Caki2 (cell line): Measurements from ENCODE around the gene EFEMP1. TPM values are rescaled to one million over a fixed set of nuclear protein-coding genes. Genes with fewer than 3 reads are reported as not detected.
A peak's percentile ranks its signal among the peaks of the same experiment; 100 is the strongest.

Source experiments
- DNase-seq: peaks from one replicate; pipeline ENCODE4 v3.0.0-alpha.2; 2015; ENCODE audit warnings: low read depth
- in situ Hi-C: cut with HindIII; loops from 2 replicates; pipeline ENCODE4 v1.10.0; 2016; ENCODE audit warnings: low sequenced_read_pairs, low pct_unique_long_range_greater_than_20kb, mixed read lengths
- total RNA-seq: library from RNA; depleted of rRNA; stranded (reverse); fragments of >200 nt; shearing (Covaris generic); gene quantifications from 2 replicates; pipeline ENCODE4 v1.2.3, GENCODE V29; 2014; ENCODE audit warnings: low replicate concordance; rRNA removed

The EFEMP1 gene, protein sequence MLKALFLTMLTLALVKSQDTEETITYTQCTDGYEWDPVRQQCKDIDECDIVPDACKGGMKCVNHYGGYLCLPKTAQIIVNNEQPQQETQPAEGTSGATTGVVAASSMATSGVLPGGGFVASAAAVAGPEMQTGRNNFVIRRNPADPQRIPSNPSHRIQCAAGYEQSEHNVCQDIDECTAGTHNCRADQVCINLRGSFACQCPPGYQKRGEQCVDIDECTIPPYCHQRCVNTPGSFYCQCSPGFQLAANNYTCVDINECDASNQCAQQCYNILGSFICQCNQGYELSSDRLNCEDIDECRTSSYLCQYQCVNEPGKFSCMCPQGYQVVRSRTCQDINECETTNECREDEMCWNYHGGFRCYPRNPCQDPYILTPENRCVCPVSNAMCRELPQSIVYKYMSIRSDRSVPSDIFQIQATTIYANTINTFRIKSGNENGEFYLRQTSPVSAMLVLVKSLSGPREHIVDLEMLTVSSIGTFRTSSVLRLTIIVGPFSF
- total RNA-seq = 10.0 TPM in 2 replicates

DNA sequence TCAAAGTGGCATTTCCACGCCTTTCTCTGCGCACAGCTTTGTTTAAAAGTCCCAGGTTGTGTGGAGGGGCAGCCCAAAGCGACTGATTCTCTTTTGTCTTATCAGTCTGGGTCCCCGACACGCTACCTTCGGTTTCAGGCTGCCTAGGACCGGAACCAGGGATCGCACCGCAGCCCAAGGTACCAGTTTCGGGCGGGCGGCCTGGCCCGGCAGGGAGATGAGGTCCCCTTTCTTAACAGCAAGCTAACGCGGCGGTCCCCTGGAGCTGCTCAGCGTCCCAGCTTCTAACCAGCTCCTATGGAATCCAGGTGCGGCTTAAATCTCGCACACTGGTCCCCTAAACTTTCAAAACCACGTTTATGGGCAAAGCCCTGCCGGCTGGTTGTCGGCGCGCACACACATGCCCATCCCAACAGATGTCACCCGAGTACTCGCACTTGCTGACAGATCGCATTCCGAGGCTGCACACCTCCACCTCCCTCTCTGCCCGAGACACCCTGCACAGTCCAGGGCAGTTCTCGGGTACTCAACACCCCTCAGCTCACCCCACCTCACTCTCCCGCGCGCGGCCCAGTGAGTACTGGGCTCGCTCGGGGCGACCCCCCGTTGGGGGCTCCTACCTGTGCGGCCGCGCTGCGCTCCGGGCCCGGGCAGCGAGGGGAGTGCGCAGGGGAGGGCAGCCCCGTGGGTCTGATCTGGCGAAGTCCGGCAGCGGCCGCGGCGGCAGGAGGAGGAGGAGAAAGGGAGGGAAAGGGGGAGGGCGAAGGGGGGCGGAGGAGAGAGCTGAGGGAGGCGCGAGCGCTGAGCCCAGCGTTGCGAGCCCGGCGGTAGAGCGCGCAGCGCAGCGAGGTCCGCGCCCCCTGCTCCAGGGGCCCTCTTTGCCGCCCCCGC, at the start of gene EFEMP1:
Gene EFEMP1, minus strand, starts transcription at position 692 of the 891 bp plus-strand sequence. CDS start 1,342 bp downstream, outside the sequence.
- in situ Hi-C loops = no loop called here
- peak; percentile 24 for DNase-seq

DNA sequence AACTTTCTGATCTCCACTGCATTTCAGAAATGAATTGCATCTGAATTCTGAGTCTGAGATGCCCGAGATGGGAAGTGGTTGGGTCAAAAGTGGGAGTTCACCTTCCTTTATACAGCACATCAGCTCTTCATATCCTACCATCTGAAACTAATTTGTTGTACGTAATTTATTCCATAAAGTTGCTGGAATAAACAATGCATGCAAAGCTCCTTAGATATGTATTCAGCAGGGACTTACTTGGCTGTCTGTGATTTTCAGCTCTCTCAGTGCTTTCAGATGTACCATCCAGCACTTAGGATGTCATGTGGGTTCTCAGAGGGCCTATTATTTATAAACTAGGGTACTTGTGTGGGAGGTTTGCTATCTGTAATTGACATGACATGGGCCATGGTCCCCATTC, 46.9 kb upstream of the EFEMP1 start:
- in situ Hi-C loops = no loop called here
- no peak for DNase-seq

DNA sequence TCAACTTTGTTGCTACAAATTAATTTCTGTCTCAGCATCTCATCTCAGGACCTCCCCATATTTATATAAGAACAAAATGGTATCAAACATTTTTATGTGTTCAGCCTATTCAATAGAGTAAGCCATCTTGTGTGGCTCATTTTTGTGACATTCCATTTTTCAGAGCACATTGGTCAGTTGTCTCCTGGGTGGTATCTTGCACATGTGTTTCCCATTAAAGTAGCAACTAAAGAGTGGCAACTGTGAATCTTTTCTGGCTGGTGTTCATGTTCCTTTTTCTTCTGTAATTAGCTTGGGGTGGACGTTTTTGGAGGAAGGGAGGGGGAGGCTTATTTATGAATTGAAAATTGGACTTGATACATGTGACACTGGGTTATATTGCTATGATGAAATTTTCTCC, 45.4 kb upstream of the EFEMP1 start:
- in situ Hi-C loops = no loop called here
- no peak for DNase-seq

DNA sequence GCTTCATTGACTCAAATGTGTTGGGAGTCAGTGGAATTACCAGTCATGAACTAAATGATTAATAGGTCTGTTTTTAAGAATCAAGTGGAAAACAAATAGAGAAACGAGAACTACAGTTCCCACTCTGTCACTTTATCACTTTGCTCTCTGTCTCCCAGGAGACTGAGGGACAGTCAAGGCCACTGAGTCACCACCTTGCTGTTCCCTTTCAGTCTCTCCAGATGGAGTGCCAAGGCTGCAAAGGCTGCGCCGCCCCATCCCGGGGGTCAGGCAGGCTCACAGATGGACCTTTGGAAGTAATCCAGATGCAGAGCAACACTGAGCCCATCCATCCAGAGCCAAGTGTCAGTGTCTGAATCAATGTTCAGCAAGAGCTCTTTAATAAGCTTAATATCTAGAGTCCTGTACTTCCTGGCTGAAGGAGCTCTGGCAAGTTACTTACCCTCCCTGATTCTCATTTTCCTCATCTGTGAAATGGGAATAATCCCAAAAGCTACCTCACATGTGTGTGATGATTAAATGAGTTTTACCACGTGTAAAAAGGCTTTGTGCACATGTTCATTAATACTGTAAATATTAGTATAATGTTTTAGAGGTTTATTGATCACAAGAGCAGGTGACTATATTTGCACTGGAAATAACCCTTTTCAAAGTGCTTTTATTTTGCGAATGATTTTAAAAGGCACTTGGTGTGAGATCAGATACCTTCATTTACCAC, 43.0 kb upstream of the EFEMP1 start:
- in situ Hi-C loops = no loop called here
- no peak for DNase-seq

DNA sequence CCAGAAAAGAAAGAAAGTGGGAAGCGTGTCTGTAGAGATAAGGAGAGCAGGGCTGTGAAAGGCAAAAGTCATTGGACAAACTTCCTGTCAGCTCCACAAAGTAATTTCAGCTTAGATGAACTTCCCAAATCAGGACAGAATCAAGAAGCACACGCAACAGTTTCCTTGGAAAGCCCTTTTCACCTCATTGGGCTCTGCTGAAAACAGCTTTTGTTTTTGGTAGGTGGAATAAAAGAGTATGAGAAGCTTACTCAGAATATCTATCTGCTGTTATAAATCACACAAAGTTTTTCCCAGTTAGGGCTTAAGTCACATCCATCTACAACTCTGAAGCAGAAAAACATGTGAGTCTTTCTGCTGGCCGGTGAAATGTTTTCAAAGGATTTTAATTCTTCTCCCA, 42.4 kb upstream of the EFEMP1 start:
- no peak for DNase-seq
- in situ Hi-C loops = no loop called here

DNA sequence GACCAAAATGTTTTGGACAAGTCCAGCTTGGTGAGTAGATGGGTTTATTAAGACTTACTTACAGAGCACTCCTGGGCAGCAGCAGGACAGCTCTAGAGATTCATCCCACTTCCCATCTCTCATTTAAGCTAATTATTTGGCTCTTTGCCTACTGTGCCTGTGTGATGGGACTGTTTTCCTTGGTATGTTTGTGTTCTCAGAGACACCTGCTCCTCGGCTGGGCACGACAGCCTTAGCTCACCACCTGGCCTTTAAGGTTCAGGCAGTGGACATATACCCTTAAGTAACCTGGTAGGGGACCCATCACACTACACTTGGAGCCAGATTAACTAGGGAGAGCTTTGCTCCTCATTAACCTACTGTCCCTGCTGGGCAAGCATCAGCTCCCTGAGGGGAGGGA, 41.7 kb upstream of the EFEMP1 start:
- DNase-seq = no peak
- in situ Hi-C loops = no loop called here

DNA sequence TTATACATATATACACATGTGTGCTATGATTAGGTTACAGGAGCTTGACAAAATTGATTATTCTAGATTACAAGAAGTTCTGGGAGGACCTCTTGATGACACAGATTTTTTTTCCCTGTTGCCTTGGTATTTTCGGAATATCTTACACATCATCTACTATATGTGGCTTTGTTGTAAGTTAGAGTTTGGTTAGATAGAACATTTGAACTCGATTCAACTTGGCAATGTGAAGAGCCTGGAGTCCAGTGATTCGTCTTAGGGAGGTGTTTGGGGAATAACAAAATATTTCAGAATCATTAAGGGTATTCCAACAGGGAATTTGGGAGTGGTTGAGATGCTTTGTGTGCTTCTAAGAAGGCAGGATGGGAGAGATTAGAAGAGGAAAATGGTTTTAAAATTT, 39.3 kb upstream of the EFEMP1 start:
- in situ Hi-C loops = loop anchor here (5.0 kb wide), 1 partner anchor 44 kb away; no protein-coding TSS in a partner anchor
- no peak for DNase-seq

DNA sequence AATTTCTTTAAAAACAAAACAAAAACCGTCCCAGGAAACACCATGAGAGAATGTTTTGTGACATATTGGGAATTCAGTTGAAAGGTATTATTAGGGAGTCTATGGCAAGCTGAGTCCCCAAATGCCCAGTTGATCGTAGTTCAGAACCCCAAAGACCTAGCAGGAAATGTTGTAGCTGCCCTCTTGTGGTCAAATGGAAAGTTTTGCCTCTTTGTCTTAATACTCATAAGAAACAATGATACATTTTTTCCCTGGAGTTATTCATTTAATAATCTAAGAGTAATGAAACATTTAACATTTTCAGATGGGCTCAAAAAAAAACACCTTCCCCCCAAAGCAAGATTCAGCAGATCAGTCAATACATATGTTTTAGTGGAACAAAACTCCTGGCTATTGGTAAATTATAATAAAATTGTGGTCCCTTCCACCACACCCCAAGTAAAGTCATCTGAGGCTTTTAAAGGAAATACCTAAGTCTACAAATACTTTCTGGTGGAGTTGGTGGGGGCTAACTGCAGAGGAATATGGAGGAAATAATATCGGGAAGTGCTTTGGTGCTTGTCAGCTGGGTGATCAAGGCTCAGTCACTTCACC, 37.8 kb upstream of the EFEMP1 start:
- in situ Hi-C loops = loop anchor here (5.0 kb wide), 1 partner anchor 46 kb away; no protein-coding TSS in a partner anchor
- peak; percentile 53 for DNase-seq

DNA sequence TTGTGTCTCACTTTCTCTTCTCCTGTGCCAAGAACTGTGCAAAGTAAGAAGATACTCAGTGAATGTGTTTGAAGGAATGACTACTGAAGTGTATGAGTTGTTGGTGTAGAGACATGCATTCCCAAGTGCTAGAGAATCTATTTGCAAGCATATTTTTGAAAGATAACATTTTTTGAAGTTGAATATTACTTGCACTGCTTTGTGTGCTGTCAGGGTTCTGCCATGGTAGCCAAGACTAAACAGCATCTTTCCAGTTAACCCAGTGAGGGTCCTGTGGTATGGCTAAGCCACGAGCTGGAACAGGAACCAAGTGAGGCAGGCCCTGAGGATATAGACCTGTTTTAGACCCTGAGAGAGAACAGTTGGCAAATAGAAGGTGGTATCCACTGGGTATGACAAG, 35.2 kb upstream of the EFEMP1 start:
- no peak for DNase-seq
- in situ Hi-C loops = no loop called here

DNA sequence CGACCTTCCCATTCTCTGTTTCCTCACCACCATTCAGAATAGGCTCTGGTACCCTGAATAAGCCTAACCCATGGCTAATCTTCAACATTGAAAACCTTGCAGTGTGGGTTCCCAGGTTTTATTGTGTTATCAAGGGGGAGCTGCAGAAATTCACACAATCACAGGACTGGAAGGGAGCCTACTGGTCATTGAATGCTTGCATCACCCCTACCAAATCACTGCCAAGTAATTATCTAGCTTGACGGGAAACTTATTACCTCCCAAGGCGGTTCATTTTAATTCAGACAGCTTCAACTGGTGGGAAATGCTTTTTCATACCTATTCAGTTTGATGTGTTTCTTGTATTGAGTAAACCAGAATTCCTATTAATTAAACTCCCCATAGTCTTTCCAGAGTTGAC, 33.6 kb upstream of the EFEMP1 start:
- DNase-seq = no peak
- in situ Hi-C loops = no loop called here

DNA sequence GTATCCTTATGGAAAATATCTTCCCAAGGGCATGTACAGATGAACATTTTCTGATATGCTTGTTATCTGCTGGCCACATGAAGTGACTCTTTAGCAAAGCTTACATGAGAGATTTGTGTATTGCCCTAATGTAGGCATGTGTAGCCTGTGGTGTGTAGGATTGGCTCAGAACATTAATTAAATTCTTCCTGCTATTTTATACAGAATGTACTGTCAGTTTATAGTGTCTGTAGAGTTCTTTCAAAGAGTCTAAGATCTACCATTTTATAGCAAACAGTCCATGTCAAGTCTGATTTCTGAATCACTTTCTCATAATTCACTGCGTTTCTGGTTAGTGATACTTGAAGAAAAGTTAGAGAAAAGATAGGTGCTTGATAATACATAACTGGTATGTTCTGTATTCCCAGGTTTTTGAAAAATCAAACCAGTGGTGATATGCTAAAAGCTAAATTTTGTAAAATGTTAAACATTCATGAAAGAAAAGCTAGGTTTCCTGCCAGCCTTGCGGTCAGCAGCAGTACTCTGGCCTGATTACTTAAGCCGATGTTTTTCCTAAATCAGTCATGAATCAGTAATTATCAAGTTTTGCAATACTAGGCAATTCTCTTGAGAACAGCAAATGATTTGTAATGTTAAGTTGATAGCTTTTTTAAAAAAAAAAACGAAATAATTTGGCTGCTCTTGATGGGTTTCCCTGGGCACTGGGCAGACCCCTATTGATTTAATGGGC, 30.9 kb upstream of the EFEMP1 start:
- no peak for DNase-seq
- in situ Hi-C loops = no loop called here

DNA sequence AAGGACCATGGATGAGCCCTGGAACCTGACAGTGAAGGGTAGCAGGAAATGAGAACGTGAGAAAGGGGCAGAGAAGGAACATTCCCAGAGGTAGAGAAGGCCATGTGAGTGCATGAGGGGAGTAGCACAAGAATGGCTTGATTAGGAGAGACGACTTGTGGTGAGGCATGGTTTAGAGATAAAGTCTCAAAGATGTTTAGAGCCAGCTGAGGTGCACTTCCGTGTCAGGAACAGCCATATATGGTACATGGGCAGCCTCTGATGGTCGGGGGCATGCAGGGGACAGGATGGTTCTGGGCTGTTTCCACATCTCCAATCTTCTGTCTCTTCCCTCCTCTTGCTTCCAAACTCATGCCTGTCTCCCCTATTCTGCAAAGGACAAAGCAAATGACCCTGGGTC, 28.8 kb upstream of the EFEMP1 start:
- DNase-seq = no peak
- in situ Hi-C loops = no loop called here

DNA sequence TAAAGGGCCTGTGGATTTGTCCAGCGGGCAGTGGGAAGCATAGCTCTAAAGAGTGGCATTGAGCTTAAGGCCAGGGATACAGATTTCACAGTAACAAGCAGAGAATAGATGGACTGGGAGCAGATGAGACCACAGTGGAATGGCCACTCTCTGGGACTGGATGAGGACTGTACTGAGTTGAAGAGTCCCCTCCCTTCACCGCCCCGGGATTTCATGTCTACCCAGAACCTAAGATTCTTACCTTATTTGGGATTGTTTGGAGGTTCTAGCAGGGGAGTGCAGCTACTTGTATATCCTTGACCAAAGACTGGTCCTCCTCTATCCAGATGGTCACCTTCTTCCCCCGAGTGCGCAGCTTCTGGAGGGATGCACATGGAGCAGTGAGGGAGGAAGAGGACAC, 28.0 kb upstream of the EFEMP1 start:
- in situ Hi-C loops = no loop called here
- no peak for DNase-seq

DNA sequence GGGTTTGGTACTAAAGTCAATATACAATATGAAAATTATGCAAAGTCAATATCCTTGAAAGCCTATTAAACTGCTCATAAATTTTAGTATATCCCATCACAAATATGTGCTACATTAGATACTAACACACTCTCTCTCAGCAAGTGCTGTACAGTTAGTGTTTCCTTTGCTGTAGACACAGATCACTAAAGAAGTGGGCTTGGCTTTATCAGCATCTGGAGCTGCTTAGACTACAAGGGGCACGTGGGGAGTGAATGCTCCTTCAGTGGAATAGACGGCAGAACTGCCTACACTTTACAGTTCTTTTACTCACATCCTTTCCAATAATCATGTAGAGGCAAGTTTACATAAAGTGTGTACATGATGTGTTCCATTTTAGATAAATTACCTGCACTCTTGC, 26.0 kb upstream of the EFEMP1 start:
- no peak for DNase-seq
- in situ Hi-C loops = no loop called here

DNA sequence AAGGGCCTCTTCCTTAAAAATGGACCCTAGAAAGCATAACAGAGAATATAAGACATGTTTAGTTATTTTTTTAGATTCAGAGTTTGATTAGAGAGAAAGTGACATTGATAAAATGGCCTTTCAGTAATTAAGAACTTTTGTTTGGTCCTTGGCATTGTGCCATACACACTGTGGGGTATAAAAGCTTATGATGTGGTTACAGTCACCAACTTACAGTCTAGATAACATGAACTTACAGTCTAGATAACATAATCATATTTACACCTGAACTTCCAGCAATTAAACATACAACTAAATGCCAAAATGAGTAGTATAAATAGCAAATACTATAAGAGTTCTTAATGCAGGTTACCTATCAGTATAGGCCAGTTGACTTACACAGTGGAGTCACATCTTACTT, 25.6 kb upstream of the EFEMP1 start:
- DNase-seq = no peak
- in situ Hi-C loops = no loop called here

DNA sequence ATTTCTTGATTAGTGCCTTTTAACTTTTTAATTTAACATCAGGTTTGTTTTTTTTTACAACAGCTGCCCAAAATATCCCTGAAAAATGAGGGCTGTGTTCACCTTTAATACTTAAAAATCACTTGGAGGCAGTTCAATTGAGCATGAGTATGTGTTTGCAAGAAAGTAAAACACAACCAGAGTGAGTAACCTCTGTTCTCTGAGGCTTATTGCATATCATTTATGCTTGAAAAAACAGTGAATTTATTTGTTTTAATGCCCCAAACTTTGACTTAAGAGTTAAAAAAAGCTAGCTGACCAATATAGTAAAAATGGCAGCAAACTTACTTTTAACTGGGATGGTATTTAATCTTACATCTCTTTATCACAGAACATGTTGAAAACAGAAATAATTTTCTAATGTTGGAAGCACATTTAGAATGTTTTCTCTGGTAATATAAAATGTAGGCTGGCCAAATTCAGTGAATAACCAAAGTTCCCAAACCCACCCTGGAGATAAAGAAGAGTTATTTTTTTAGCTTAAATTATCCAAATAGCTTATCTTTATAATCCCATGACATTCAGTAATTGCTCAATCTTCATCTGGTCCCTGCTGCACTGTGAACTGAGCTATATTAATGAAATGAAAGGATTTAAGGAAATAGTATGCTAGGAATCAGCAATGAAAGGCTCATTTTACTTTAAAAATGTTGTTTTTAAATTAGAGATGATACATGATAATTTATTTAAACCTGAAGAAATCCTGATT, 24.8 kb upstream of the EFEMP1 start:
- DNase-seq = no peak
- in situ Hi-C loops = no loop called here

DNA sequence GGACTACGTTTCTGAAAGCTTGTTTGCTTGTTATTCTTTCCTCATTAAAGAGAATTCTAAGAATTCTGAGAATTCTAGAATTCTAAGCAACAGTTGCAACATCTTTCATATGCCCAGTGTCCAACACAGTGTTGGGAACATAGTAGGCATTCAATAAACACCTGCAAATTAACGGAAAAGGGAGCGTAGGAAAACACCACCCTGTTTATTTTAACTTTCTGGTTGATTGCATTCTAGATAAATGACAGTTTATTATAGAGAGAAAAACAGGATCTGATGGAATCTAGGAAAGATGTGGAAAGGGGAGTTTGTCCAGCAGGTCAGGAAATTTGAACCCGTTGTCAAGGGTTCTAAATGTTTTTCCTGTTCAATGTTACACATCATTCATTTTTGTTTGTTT, 24.2 kb upstream of the EFEMP1 start:
- DNase-seq = peak; percentile 87
- in situ Hi-C loops = no loop called here
